ENCODE data around the gene KIF26A. TPM values are rescaled to one million over a fixed set of nuclear protein-coding genes. Genes with fewer than 3 reads are reported as not detected.

The KIF26A gene
- total RNA-seq, 1 donor from 2014 or later = 0.26 TPM

- Histone ChIP-seq H3K36me3 (ENCODE audit: control insufficient read depth, insufficient read depth, low read length) (no peaks in the 10 kb centered on the region), H3K4me3 (ENCODE audit: low read depth, low read length) (no peak overlapping the region), H3K27me3 (ENCODE audit: control insufficient read depth, insufficient read depth, low read length) (no peaks in the 10 kb centered on the region)
- FAIRE-seq (no peak), DNase-seq (ENCODE audit: low read depth) (no peak)
- no peak for TF ChIP-seq CTCF (IDR thresholded peaks at IDR 0.05; ENCODE audit: insufficient read depth, low read length, severe bottlenecking)
Observed at GRCh38 chr14:104176611-104177010, 38.2 kb downstream of the KIF26A start.

GRCh38 chr14:104177411-104177810, 39.0 kb downstream of the KIF26A start:
- H3K4me3 ChIP-seq (ENCODE audit: low read depth, low read length) = no peak overlapping the region
- FAIRE-seq (no peak), DNase-seq (ENCODE audit: low read depth) (no peak)
- no peaks in the 10 kb centered on the region for H3K36me3 ChIP-seq (ENCODE audit: control insufficient read depth, insufficient read depth, low read length)
- TF ChIP-seq CTCF (IDR thresholded peaks at IDR 0.05; ENCODE audit: insufficient read depth, low read length, severe bottlenecking) = no peak
- H3K27me3 ChIP-seq (ENCODE audit: control insufficient read depth, insufficient read depth, low read length) = no peaks in the 10 kb centered on the region

- FAIRE-seq (no peak), DNase-seq (ENCODE audit: low read depth) (no peak)
- no peaks in the 10 kb centered on the region for H3K27me3 ChIP-seq (ENCODE audit: control insufficient read depth, insufficient read depth, low read length)
- no peaks in the 10 kb centered on the region for H3K36me3 ChIP-seq (ENCODE audit: control insufficient read depth, insufficient read depth, low read length)
- no peak for TF ChIP-seq CTCF (IDR thresholded peaks at IDR 0.05; ENCODE audit: insufficient read depth, low read length, severe bottlenecking)
- H3K4me3 ChIP-seq (ENCODE audit: low read depth, low read length) = no peak overlapping the region
Observed at GRCh38 chr14:104178279-104178678, 39.9 kb downstream of the KIF26A start.

GRCh38 chr14:104179126-104179525, 40.7 kb downstream of the KIF26A start:
- Histone ChIP-seq H3K36me3 (ENCODE audit: control insufficient read depth, insufficient read depth, low read length) (no peaks in the 10 kb centered on the region), H3K27me3 (ENCODE audit: control insufficient read depth, insufficient read depth, low read length) (no peaks in the 10 kb centered on the region), H3K4me3 (ENCODE audit: low read depth, low read length) (no peak overlapping the region)
- DNase-seq (ENCODE audit: low read depth) = no peak
- FAIRE-seq = no peak
- no peak for TF ChIP-seq CTCF (IDR thresholded peaks at IDR 0.05; ENCODE audit: insufficient read depth, low read length, severe bottlenecking)

GRCh38 chr14:104179564-104180129, 41.3 kb downstream of the KIF26A start:
- Histone ChIP-seq H3K27me3 (ENCODE audit: control insufficient read depth, insufficient read depth, low read length) (no peaks in the 10 kb centered on the region), H3K4me3 (ENCODE audit: low read depth, low read length) (no peak overlapping the region), H3K36me3 (ENCODE audit: control insufficient read depth, insufficient read depth, low read length) (no peaks in the 10 kb centered on the region)
- FAIRE-seq (no peak), DNase-seq (ENCODE audit: low read depth) (no peak)
- TF ChIP-seq CTCF (IDR thresholded peaks at IDR 0.05; ENCODE audit: insufficient read depth, low read length, severe bottlenecking) = no peak

- H3K27me3 ChIP-seq (ENCODE audit: control insufficient read depth, insufficient read depth, low read length) = no peaks in the 10 kb centered on the region
- no peak overlapping the region for H3K4me3 ChIP-seq (ENCODE audit: low read depth, low read length)
- FAIRE-seq (no peak), DNase-seq (ENCODE audit: low read depth) (no peak)
- H3K36me3 ChIP-seq (ENCODE audit: control insufficient read depth, insufficient read depth, low read length) = no peaks in the 10 kb centered on the region
- no peak for TF ChIP-seq CTCF (IDR thresholded peaks at IDR 0.05; ENCODE audit: insufficient read depth, low read length, severe bottlenecking)
Observed at GRCh38 chr14:104180561-104181165, 42.3 kb downstream of the KIF26A start.

Data from bronchial epithelial cell (primary cell).